NT2/D1 (cell line): Measurements from ENCODE around the gene SLC6A13.

Experiments
- DNase-seq: peaks from one replicate; pipeline ENCODE4 v3.0.0-alpha.2; 2011; ENCODE audit warnings: low read depth, low spot score
- H3K27me3 ChIP-seq: 2 replicates; pipeline ENCODE4 v1.6.0; 2011; ENCODE audit warnings: mild to moderate bottlenecking; ENCODE audit not compliant: insufficient read length, insufficient read depth
- H3K36me3 ChIP-seq: 2 replicates; pipeline ENCODE4 v1.6.1; 2011; ENCODE audit warnings: mild to moderate bottlenecking, low read length, mixed read lengths; ENCODE audit not compliant: insufficient read depth, insufficient read length
- H3K4me1 ChIP-seq: 2 replicates; pipeline ENCODE4 v1.5.1; 2011; ENCODE audit not compliant: insufficient read depth, insufficient read length
- H3K4me3 ChIP-seq: 2 replicates; pipeline ENCODE4 v1.5.1; 2011; ENCODE audit warnings: low read depth; ENCODE audit not compliant: insufficient read length
- H3K9ac ChIP-seq: 2 replicates; pipeline ENCODE4 v1.6.0; 2011; ENCODE audit warnings: low read depth; ENCODE audit not compliant: insufficient read length
- H3K9me3 ChIP-seq: 2 replicates; pipeline ENCODE4 v1.5.1; 2011; ENCODE audit warnings: mild to moderate bottlenecking, low read length; ENCODE audit not compliant: insufficient read depth
- SUZ12 ChIP-seq: IDR thresholded peaks from 2 replicates; pipeline ENCODE4 v1.6.1; 2011; ENCODE audit not compliant: insufficient read length, insufficient read depth; ENCODE audit errors: extremely low read depth
- YY1 ChIP-seq: IDR thresholded peaks from 2 replicates; pipeline ENCODE4 v1.6.1; 2011; ENCODE audit not compliant: insufficient read length, insufficient read depth
- ZNF274 ChIP-seq: IDR thresholded peaks from 2 replicates; pipeline ENCODE4 v1.6.1; 2011; ENCODE audit warnings: mild to moderate bottlenecking, low read depth, low read length

The SLC6A13 gene

GRCh38 chr12:214003-214741 lies 48.5 kb downstream of the SLC6A13 start, which contains the start of gene SLC6A12:
TSS of gene SLC6A12 (minus strand) at chr12:214157. CDS start at chr12:209986, 4,171 bp downstream.
- no peak for TF ChIP-seq ZNF274
- TF ChIP-seq YY1, result no peak
- no peak for TF ChIP-seq SUZ12
- Histone ChIP-seq H3K4me1 (peaks cover 44% of the 10 kb centered on the region), H3K4me3 (peak within 1 kb of the TSS; percentile 21), H3K27me3 (peaks cover 63% of the 10 kb centered on the region), H3K36me3 (no peaks in the 10 kb centered on the region), H3K9ac (peak within 1 kb of the TSS; percentile 38), H3K9me3 (no peaks in the 10 kb centered on the region)
- DNase-seq, result peak; percentile 42

- H3K9me3 ChIP-seq, result no peaks in the 10 kb centered on the region
These were observed 49.1 kb downstream of the SLC6A13 start for GRCh38 chr12:213527-213932.

GRCh38 chr12:212715-213526 lies 49.7 kb downstream of the SLC6A13 start:
- H3K9me3 ChIP-seq, result no peaks in the 10 kb centered on the region
- no peak for DNase-seq
- no peak overlapping the region for H3K4me3 ChIP-seq
- peaks cover 75% of the 10 kb centered on the region for H3K27me3 ChIP-seq
- TF ChIP-seq YY1 (no peak), SUZ12 (no peak), ZNF274 (no peak)
- no peaks in the 10 kb centered on the region for H3K36me3 ChIP-seq
- peaks cover 40% of the 10 kb centered on the region for H3K4me1 ChIP-seq
- H3K9ac ChIP-seq, result peak overlapping the region; percentile 38

More at GRCh38 chr12:213527-213932, 49.1 kb downstream of the SLC6A13 start:
- TF ChIP-seq YY1, result no peak
- no peak for TF ChIP-seq SUZ12
- TF ChIP-seq ZNF274, result no peak
- Histone ChIP-seq H3K4me1 (peaks cover 44% of the 10 kb centered on the region), H3K27me3 (peaks cover 69% of the 10 kb centered on the region), H3K9ac (peak overlapping the region; percentile 38), H3K36me3 (no peaks in the 10 kb centered on the region), H3K4me3 (peak overlapping the region; percentile 21)
- no peak for DNase-seq

GRCh38 chr12:212415-212714 lies 50.3 kb downstream of the SLC6A13 start:
- Histone ChIP-seq H3K9ac (no peak overlapping the region), H3K4me1 (peaks cover 40% of the 10 kb centered on the region), H3K36me3 (no peaks in the 10 kb centered on the region), H3K9me3 (no peaks in the 10 kb centered on the region), H3K27me3 (peaks cover 80% of the 10 kb centered on the region), H3K4me3 (no peak overlapping the region)
- TF ChIP-seq ZNF274, result no peak
- no peak for TF ChIP-seq YY1
- TF ChIP-seq SUZ12, result no peak
- no peak for DNase-seq

- TF ChIP-seq YY1 (no peak), ZNF274 (no peak), SUZ12 (no peak)
- no peak overlapping the region for H3K9ac ChIP-seq
- no peaks in the 10 kb centered on the region for H3K36me3 ChIP-seq
- H3K4me1 ChIP-seq, result peaks cover 40% of the 10 kb centered on the region
- no peaks in the 10 kb centered on the region for H3K9me3 ChIP-seq
- no peak for DNase-seq
- H3K4me3 ChIP-seq, result no peak overlapping the region
- peaks cover 83% of the 10 kb centered on the region for H3K27me3 ChIP-seq
These were observed 50.8 kb downstream of the SLC6A13 start for GRCh38 chr12:211639-212414.

GRCh38 chr12:211142-211465 lies 51.5 kb downstream of the SLC6A13 start:
- DNase-seq, result no peak
- TF ChIP-seq YY1 (no peak), SUZ12 (no peak), ZNF274 (no peak)
- Histone ChIP-seq H3K4me1 (peaks cover 40% of the 10 kb centered on the region), H3K27me3 (peaks cover 86% of the 10 kb centered on the region), H3K9ac (no peak overlapping the region), H3K36me3 (no peaks in the 10 kb centered on the region), H3K4me3 (no peak overlapping the region), H3K9me3 (no peaks in the 10 kb centered on the region)
